MCF 10A (cell line): ENCODE data around the gene ADAMTS16. TPM values are rescaled to one million over a fixed set of nuclear protein-coding genes. Genes with fewer than 3 reads are reported as not detected.

Experiments
- BruUV-seq: library from RNA; stranded (reverse); fragments of 400-500 nt; replicated peaks from 2 replicates; lab custom pipeline; 2021; lab: Mats Ljungman, UMichigan
- CTCF ChIA-PET: fragments of 300-600 bp; sonication (Branson Sonifier 250); formaldehyde crosslinking; extraction: SDS; loops from one replicate; lab custom pipeline; 2021; ENCODE audit warnings: antibody characterized with exemption, inconsistent platforms; lab: Yijun Ruan, JAX
- POLR2A ChIA-PET: fragments of 300-600, 350-650 bp; sonication (Branson Sonifier 250); formaldehyde crosslinking; extraction: SDS; loops from one replicate; lab custom pipeline; 2020; ENCODE audit warnings: antibody characterized with exemption, inconsistent platforms; lab: Yijun Ruan, JAX
- DNase-seq: peaks from one replicate; pipeline ENCODE4 v3.0.0-alpha.2; 2018; ENCODE audit not compliant: unreplicated experiment
- H3K27ac Mint-ChIP-seq: one replicate; pipeline ENCODE4 v1.8.0; 2022; ENCODE audit warnings: mild to moderate bottlenecking, low read depth, mixed read lengths; ENCODE audit not compliant: unreplicated experiment
- H3K27me3 Mint-ChIP-seq: one replicate; pipeline ENCODE4 v1.8.0; 2022; ENCODE audit warnings: mixed read lengths; ENCODE audit not compliant: insufficient read depth, unreplicated experiment
- H3K36me3 Mint-ChIP-seq: one replicate; pipeline ENCODE4 v1.8.0; 2022; ENCODE audit warnings: mild to moderate bottlenecking, moderate library complexity, mixed read lengths; ENCODE audit not compliant: insufficient read depth, unreplicated experiment
- H3K4me1 Mint-ChIP-seq: one replicate; pipeline ENCODE4 v1.8.0; 2022; ENCODE audit warnings: mixed read lengths; ENCODE audit not compliant: insufficient read depth, unreplicated experiment
- H3K4me3 Mint-ChIP-seq: one replicate; pipeline ENCODE4 v1.8.0; 2022; ENCODE audit warnings: mild to moderate bottlenecking, moderate library complexity, mixed read lengths; ENCODE audit not compliant: unreplicated experiment
- H3K9me3 Mint-ChIP-seq: one replicate; pipeline ENCODE4 v1.8.0; 2022; ENCODE audit warnings: mixed read lengths; ENCODE audit not compliant: unreplicated experiment
- intact Hi-C: fragments of 100-400 bp; cut with micrococcal nuclease; formaldehyde crosslinking; loops from 2 replicates; pipeline ENCODE4 v1.14.1; 2022
- total RNA-seq: library from RNA; stranded (reverse); gene quantifications from 2 replicates; pipeline ENCODE4 v1.2.3, GENCODE V29; 2022
- TF ChIP-seq, protein P1 (sequence below): fragments of 200-600 bp; IDR thresholded peaks from one replicate; pipeline ENCODE4 v1.8.0; 2022; ENCODE audit warnings: antibody characterized with exemption, mild to moderate bottlenecking; ENCODE audit not compliant: unreplicated experiment

The ADAMTS16 gene
- total RNA-seq, 1 experiment from 2014 or later: not detected

DNA sequence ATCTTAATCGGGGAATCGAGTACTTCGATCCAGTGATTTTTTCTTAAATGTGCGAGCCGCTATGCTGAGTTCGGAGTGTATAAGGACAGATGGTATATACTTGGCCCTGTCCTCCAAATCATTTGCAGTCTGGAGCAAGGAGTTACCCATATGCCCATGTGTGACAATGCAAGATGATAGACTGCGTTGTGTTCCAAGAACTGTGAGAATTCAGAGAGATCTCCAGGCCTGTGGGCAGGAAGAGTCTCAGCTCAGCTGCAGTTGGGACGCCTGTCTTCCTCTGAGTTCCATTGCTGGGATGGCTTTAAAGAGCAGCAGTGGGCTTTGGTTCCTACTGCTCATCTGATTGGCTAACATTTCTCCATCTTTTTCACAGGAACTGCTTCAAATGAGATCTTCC, 106.6 kb downstream of the ADAMTS16 start:
- Mint-ChIP-seq H3K4me1 (no peaks in the 10 kb centered on the region), H3K27me3 (peaks cover 19% of the 10 kb centered on the region), H3K27ac (no peak overlapping the region), H3K4me3 (no peak overlapping the region), H3K36me3 (no peaks in the 10 kb centered on the region), H3K9me3 (no peaks in the 10 kb centered on the region)
- CTCF ChIA-PET: no interaction called here
- intact Hi-C loops: no loop called here
- POLR2A ChIA-PET: interaction anchor here (0.7 kb wide), 1 partner anchor 155 kb away, joined by 4 read pairs; no protein-coding TSS in a partner anchor
- DNase-seq: no peak
- TF ChIP-seq, protein P1, sequence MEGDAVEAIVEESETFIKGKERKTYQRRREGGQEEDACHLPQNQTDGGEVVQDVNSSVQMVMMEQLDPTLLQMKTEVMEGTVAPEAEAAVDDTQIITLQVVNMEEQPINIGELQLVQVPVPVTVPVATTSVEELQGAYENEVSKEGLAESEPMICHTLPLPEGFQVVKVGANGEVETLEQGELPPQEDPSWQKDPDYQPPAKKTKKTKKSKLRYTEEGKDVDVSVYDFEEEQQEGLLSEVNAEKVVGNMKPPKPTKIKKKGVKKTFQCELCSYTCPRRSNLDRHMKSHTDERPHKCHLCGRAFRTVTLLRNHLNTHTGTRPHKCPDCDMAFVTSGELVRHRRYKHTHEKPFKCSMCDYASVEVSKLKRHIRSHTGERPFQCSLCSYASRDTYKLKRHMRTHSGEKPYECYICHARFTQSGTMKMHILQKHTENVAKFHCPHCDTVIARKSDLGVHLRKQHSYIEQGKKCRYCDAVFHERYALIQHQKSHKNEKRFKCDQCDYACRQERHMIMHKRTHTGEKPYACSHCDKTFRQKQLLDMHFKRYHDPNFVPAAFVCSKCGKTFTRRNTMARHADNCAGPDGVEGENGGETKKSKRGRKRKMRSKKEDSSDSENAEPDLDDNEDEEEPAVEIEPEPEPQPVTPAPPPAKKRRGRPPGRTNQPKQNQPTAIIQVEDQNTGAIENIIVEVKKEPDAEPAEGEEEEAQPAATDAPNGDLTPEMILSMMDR: no peak
- no TSS peak for BruUV-seq

DNA sequence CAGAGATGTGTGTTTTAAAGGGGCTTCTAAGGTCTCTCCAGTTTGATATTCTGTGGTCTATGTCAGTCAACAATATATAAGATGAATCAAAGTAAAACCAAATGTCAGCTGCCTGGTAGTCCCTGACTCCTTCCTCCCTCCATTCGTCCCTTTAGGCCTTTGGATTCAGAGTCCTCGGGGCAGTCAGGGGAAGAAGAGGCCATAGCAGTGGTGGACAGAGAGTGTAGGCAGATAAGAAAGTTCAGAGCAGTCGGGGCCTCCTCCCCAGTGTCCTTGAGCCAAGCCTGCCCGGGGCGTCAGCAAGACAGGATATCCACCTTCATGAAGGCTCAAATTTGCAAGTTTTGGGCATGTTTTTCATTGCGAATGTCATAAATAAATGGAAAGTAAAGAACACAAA, 110.6 kb downstream of the ADAMTS16 start:
- Mint-ChIP-seq H3K4me3 (no peak overlapping the region), H3K4me1 (no peaks in the 10 kb centered on the region), H3K27me3 (peaks cover 24% of the 10 kb centered on the region), H3K36me3 (no peaks in the 10 kb centered on the region), H3K9me3 (peaks cover 22% of the 10 kb centered on the region), H3K27ac (no peak overlapping the region)
- ChIA-PET POLR2A (no interaction called here), CTCF (no interaction called here)
- TF ChIP-seq, protein P1: no peak
- no TSS peak for BruUV-seq
- intact Hi-C loops: no loop called here
- DNase-seq: no peak

DNA sequence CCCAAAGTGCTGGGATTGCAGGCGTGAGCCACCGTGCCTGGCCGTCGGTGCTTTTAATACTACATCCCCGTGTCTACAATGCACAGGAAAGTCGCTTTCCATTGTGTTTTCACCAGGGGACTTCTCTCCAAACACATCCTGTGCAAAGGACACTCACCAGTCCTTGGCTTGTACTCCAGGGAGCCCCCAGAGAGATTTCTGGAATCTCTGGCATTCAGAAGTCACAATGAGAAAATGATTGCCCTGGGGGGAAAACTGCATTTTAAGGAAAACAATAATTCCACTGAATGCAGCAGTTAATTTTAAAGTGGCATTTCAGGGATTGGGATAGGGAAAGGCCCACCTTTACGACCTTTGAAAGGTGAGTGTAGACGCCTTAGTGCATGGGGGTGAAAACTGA, 112.0 kb downstream of the ADAMTS16 start:
- peaks cover 26% of the 10 kb centered on the region for H3K9me3 Mint-ChIP-seq
- H3K27me3 Mint-ChIP-seq: peaks cover 11% of the 10 kb centered on the region
- BruUV-seq: no TSS peak
- ChIA-PET POLR2A (no interaction called here), CTCF (no interaction called here)
- no peak overlapping the region for H3K4me3 Mint-ChIP-seq
- TF ChIP-seq, protein P1: no peak
- intact Hi-C loops: no loop called here
- no peak for DNase-seq
- no peaks in the 10 kb centered on the region for H3K4me1 Mint-ChIP-seq
- no peaks in the 10 kb centered on the region for H3K36me3 Mint-ChIP-seq
- no peak overlapping the region for H3K27ac Mint-ChIP-seq

DNA sequence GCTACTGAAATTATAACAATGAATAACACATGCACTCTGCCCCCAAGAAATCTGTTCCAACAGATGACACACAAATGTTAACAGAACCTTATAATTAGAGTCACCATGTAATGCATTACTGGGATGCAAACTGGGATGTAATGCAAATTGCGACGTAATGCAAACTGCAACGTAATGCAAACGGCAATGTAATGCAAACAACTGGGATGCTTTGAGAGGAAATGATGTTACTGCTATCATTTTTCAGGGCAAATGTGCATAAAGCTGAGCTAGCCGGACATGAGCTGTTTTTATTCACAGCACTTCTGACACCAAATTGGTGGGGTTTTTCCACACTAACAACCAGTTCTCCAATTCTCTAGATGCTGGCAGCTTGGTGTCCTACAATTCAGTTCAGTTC, 117.2 kb downstream of the ADAMTS16 start:
- Mint-ChIP-seq H3K27ac (no peak overlapping the region), H3K4me3 (no peak overlapping the region), H3K36me3 (no peaks in the 10 kb centered on the region), H3K9me3 (peaks cover 26% of the 10 kb centered on the region), H3K4me1 (no peaks in the 10 kb centered on the region), H3K27me3 (peaks cover 24% of the 10 kb centered on the region)
- CTCF ChIA-PET: no interaction called here
- no TSS peak for BruUV-seq
- intact Hi-C loops: no loop called here
- TF ChIP-seq, protein P1: no peak
- POLR2A ChIA-PET: no interaction called here
- no peak for DNase-seq
